Measurements from ENCODE around the gene OSBP2.

OSBP2 gene

GRCh38 chr22:30885001-30885366 is 190.3 kb downstream of the OSBP2 start:
- DNase-seq (ENCODE audit: insufficient read length, low spot score) (no peak), FAIRE-seq (no peak)
- TF ChIP-seq POLR2A (IDR thresholded peaks at IDR 0.05; ENCODE audit: low read depth, low read length): no peak

- TF ChIP-seq POLR2A (IDR thresholded peaks at IDR 0.05; ENCODE audit: low read depth, low read length): no peak
- no peak for DNase-seq (ENCODE audit: insufficient read length, low spot score)
- no peak for FAIRE-seq
Measured at GRCh38 chr22:30885591-30885990, 190.9 kb downstream of the OSBP2 start.

GRCh38 chr22:30887453-30887852 is 192.8 kb downstream of the OSBP2 start:
- FAIRE-seq: no peak

GRCh38 chr22:30887861-30888260 is 193.2 kb downstream of the OSBP2 start:
- no peak for DNase-seq (ENCODE audit: insufficient read length, low spot score)
- no peak for TF ChIP-seq POLR2A (IDR thresholded peaks at IDR 0.05; ENCODE audit: low read depth, low read length)

More at GRCh38 chr22:30887453-30887852, 192.8 kb downstream of the OSBP2 start:
- TF ChIP-seq POLR2A (IDR thresholded peaks at IDR 0.05; ENCODE audit: low read depth, low read length): no peak
- DNase-seq (ENCODE audit: insufficient read length, low spot score): no peak

GRCh38 chr22:30889268-30889995 is 194.8 kb downstream of the OSBP2 start:
- DNase-seq (ENCODE audit: insufficient read length, low spot score) (no peak), FAIRE-seq (no peak)
- TF ChIP-seq POLR2A (IDR thresholded peaks at IDR 0.05; ENCODE audit: low read depth, low read length): no peak

More at GRCh38 chr22:30887861-30888260, 193.2 kb downstream of the OSBP2 start:
- FAIRE-seq: no peak

- TF ChIP-seq POLR2A (IDR thresholded peaks at IDR 0.05; ENCODE audit: low read depth, low read length): no peak
- DNase-seq (ENCODE audit: insufficient read length, low spot score): no peak
- no peak for FAIRE-seq
Measured at GRCh38 chr22:30889996-30890480, 195.4 kb downstream of the OSBP2 start.

GRCh38 chr22:30890686-30891442 is 196.2 kb downstream of the OSBP2 start:
- DNase-seq (ENCODE audit: insufficient read length, low spot score) (peak; percentile 23), FAIRE-seq (no peak)
- no peak for TF ChIP-seq POLR2A (IDR thresholded peaks at IDR 0.05; ENCODE audit: low read depth, low read length)

- no peak for DNase-seq (ENCODE audit: insufficient read length, low spot score)
- no peak for FAIRE-seq
- no peak for TF ChIP-seq POLR2A (IDR thresholded peaks at IDR 0.05; ENCODE audit: low read depth, low read length)
Measured at GRCh38 chr22:30891443-30891755, 196.7 kb downstream of the OSBP2 start.

GRCh38 chr22:30891781-30892180 is 197.1 kb downstream of the OSBP2 start:
- DNase-seq (ENCODE audit: insufficient read length, low spot score): no peak
- no peak for FAIRE-seq
- TF ChIP-seq POLR2A (IDR thresholded peaks at IDR 0.05; ENCODE audit: low read depth, low read length): no peak

- DNase-seq (ENCODE audit: insufficient read length, low spot score) (no peak), FAIRE-seq (no peak)
- no peak for TF ChIP-seq POLR2A (IDR thresholded peaks at IDR 0.05; ENCODE audit: low read depth, low read length)
Measured at GRCh38 chr22:30892286-30892685, 197.6 kb downstream of the OSBP2 start.

GRCh38 chr22:30892731-30893221 is 198.1 kb downstream of the OSBP2 start:
- DNase-seq (ENCODE audit: insufficient read length, low spot score) (no peak), FAIRE-seq (no peak)
- TF ChIP-seq POLR2A (IDR thresholded peaks at IDR 0.05; ENCODE audit: low read depth, low read length): no peak

- DNase-seq (ENCODE audit: insufficient read length, low spot score) (no peak), FAIRE-seq (no peak)
- no peak for TF ChIP-seq POLR2A (IDR thresholded peaks at IDR 0.05; ENCODE audit: low read depth, low read length)
Measured at GRCh38 chr22:30893434-30894370, 199.0 kb downstream of the OSBP2 start.

GRCh38 chr22:30894371-30894740 is 199.7 kb downstream of the OSBP2 start:
- TF ChIP-seq POLR2A (IDR thresholded peaks at IDR 0.05; ENCODE audit: low read depth, low read length): no peak

More at GRCh38 chr22:30894371-30894740, 199.7 kb downstream of the OSBP2 start:
- DNase-seq (ENCODE audit: insufficient read length, low spot score) (no peak), FAIRE-seq (no peak)
